GM12872 (cell line): ENCODE data around the gene FNDC11.

Source experiments
- TF ChIP-seq, protein P1 (sequence below): IDR thresholded peaks from 3 replicates; pipeline ENCODE4 v1.5.1; 2011; ENCODE audit warnings: low read depth, mild to moderate bottlenecking, low read length, moderate library complexity; ENCODE audit not compliant: insufficient read depth

Gene FNDC11

GRCh38 chr20:63560856-63561609, 7.1 kb downstream of the FNDC11 start:
- TF ChIP-seq, protein P1, sequence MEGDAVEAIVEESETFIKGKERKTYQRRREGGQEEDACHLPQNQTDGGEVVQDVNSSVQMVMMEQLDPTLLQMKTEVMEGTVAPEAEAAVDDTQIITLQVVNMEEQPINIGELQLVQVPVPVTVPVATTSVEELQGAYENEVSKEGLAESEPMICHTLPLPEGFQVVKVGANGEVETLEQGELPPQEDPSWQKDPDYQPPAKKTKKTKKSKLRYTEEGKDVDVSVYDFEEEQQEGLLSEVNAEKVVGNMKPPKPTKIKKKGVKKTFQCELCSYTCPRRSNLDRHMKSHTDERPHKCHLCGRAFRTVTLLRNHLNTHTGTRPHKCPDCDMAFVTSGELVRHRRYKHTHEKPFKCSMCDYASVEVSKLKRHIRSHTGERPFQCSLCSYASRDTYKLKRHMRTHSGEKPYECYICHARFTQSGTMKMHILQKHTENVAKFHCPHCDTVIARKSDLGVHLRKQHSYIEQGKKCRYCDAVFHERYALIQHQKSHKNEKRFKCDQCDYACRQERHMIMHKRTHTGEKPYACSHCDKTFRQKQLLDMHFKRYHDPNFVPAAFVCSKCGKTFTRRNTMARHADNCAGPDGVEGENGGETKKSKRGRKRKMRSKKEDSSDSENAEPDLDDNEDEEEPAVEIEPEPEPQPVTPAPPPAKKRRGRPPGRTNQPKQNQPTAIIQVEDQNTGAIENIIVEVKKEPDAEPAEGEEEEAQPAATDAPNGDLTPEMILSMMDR, result no peak

DNA sequence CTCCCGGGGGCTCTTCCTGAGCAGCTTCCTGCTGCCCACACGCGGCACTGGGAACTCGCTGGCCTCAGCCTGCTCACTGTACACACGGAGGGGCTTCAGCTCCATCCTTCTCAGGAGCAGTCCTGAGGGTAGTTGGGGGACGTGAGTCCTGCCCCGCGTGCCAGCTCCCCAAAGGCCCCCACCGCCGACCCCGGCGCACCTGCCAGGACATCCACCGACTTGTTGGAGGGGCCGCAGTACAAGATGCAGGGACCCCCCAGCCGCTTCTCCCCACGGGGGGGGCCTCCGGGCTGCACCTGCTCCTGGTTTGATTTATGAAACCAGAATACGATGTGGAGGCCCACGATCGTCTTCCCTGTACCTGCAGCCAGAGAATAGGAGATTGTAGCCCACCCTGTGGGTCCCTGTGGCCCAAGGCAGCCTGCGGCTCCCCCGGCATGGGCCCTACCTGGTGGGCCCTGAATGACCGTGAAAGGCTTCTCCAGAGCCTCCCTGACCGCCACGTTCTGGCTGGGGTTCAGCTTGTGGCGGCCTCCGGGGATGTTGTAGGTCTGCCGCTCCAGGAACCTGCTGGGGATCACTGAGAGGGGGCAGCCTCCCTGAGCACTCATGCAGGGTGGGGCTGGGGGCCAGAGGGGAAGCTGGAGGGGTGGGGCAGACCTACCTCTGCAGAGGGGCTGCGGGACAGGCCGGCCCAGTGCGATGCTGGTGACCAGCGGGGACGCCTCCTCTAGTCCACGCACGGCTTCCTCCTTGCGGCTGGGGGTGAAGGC, 7.9 kb downstream of the FNDC11 start:
- TF ChIP-seq, protein P1, result no peak

DNA sequence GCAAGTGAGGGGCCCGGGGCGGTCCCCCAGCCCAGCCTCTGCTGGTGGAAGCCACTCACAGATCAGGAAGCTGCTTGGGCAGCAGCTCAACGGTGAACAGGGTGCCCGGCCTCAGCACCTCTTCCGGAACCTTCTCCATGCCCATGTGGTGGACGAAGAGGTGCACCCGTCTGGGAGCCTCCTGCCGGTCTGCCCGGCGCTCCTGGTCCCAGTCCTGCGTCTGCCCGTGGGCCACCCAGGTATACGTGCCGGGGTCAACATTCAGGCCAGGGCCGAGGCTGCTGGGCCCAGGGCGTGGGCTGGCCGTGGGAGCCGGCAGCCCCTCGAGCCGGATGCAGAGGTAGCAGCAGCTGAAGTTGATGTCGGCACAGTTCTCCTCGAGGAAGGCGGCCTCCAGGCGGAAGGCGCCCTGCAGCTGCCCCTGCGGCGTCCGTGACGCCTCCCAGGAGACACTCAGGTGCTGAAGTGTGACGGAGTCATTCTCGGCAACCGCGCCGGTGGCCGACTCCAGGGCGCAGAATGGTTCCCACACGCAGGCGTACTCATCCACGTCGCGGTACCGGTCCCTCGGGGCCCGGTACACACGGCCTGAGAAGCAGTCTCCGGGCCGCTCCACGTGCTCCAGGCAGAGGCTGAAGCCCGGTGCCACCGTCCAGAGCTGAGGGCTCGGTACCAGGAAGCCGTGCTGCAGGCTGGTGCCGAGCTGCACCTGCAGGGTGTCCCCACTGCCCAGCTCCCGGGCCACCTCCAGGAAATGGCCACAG, 8.7 kb downstream of the FNDC11 start:
- TF ChIP-seq, protein P1, result no peak

- TF ChIP-seq, protein P1, result no peak
Measured at GRCh38 chr20:63563225-63563935, 9.4 kb downstream of the FNDC11 start.

DNA sequence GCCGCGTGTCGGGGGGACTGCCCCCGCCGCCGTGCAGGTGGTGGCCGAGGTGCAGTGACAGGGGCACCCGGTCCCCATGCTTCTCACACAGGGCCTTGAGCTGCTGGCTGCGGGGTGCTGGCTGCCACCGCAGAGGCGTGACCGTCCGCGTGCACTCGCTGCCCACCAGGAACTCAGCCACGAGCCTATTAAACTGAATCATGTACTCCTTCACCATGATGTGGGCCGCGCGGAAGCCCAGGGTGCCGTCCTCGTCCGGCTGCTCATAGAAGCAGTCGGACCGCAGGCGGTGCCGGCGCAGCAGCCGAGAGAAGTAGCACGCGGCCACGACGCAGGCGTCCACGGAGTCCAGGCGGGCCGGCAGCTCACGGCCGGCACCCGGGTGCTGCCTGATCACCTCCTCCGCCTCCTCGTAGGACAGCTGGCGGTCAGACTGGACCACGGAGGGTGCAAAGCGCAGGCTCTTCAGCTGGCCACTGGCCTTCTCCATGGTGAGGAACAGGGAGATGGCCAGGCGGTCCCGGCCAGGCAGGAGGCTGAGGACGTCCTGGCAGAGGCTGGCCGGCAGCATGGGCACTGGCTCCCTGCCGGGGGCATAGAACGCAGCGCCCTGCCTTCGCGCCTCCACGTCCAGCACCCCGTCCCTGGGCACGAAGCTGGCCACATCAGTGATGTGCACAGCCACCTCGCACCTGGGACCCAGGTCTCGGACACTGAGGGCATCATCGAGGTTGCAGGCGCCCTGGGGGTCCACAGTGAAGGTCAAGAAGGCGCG, 10.3 kb downstream of the FNDC11 start:
- TF ChIP-seq, protein P1, result no peak

GRCh38 chr20:63565021-63565698, 11.2 kb downstream of the FNDC11 start:
- TF ChIP-seq, protein P1, result no peak
